ENCODE data around the gene SURF1. TPM values are rescaled to one million over a fixed set of nuclear protein-coding genes. Genes with fewer than 3 reads are reported as not detected.

SURF1 gene
- total RNA-seq, 1 experiment from 2014 or later: 45.6 TPM

DNA sequence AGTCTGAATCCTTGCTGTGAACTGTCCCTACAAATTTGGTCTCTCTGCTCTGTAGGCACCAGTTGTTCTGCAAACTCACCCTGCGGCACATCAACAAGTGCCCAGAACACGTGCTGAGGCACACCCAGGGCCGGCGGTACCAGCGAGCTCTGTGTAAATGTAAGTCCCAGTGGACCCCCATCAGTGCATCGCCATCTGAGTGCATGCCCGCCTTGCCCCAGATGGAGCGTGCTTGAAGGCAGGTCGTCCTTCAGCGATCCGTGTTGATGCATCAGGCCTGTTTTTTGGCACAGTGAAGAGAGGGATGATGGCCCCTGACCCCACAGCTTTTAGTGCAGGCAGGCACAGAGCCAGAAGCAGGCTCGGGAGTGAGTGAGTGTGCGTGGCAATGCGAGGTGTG, 1.4 kb upstream of the SURF1 start:
- no peak for DNase-seq (ENCODE audit: low read depth, low spot score)
- ATAC-seq: no peak
- intact Hi-C loops (cut with micrococcal nuclease; ENCODE audit: unreplicated experiment) (loop anchor here (10.0 kb wide), 1 partner anchor 127 kb away; no protein-coding TSS in a partner anchor), in situ Hi-C loops (cut with HindIII; ENCODE audit: low pct_unique_long_range_greater_than_20kb, low sequenced_read_pairs) (no loop called here)
- peak overlapping the region in 1 of 2 experiments; percentile 78; a peak in 3 of 4 replicates for H3K4me3 ChIP-seq (ENCODE audit: low read depth in 2 of 2, low read length in 2 of 2)
- POLR2A ChIA-PET: no interaction called here
- BruUV-seq (replicated peaks): no TSS peak
- H3K27ac ChIP-seq (ENCODE audit: low read length): no peak overlapping the region; the same call in 1 of the 2 replicates
- H3K36me3 ChIP-seq (ENCODE audit: control insufficient read depth, insufficient read depth, low read length): peaks cover 4% of the 10 kb centered on the region; the same call in 1 of the 2 replicates
- CTCF ChIA-PET: no interaction called here
- H3K27me3 ChIP-seq (ENCODE audit: control insufficient read depth, insufficient read depth, low read length): no peaks in the 10 kb centered on the region
- peaks cover 8% of the 10 kb centered on the region; the same call in 1 of the 2 replicates for H3K4me1 ChIP-seq (ENCODE audit: control insufficient read depth, insufficient read depth, low read length)
- TF ChIP-seq SIN3A (IDR thresholded peaks at IDR 0.05; ENCODE audit: borderline replicate concordance, insufficient read depth, low read depth, low read length): no peak
- TF ChIP-seq, protein P1, sequence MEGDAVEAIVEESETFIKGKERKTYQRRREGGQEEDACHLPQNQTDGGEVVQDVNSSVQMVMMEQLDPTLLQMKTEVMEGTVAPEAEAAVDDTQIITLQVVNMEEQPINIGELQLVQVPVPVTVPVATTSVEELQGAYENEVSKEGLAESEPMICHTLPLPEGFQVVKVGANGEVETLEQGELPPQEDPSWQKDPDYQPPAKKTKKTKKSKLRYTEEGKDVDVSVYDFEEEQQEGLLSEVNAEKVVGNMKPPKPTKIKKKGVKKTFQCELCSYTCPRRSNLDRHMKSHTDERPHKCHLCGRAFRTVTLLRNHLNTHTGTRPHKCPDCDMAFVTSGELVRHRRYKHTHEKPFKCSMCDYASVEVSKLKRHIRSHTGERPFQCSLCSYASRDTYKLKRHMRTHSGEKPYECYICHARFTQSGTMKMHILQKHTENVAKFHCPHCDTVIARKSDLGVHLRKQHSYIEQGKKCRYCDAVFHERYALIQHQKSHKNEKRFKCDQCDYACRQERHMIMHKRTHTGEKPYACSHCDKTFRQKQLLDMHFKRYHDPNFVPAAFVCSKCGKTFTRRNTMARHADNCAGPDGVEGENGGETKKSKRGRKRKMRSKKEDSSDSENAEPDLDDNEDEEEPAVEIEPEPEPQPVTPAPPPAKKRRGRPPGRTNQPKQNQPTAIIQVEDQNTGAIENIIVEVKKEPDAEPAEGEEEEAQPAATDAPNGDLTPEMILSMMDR (IDR thresholded peaks at IDR 0.05): no peak
- TF ChIP-seq POLR2AphosphoS5 (IDR thresholded peaks at IDR 0.05; ENCODE audit: low read depth, low read length): no peak
- TF ChIP-seq, protein P2, sequence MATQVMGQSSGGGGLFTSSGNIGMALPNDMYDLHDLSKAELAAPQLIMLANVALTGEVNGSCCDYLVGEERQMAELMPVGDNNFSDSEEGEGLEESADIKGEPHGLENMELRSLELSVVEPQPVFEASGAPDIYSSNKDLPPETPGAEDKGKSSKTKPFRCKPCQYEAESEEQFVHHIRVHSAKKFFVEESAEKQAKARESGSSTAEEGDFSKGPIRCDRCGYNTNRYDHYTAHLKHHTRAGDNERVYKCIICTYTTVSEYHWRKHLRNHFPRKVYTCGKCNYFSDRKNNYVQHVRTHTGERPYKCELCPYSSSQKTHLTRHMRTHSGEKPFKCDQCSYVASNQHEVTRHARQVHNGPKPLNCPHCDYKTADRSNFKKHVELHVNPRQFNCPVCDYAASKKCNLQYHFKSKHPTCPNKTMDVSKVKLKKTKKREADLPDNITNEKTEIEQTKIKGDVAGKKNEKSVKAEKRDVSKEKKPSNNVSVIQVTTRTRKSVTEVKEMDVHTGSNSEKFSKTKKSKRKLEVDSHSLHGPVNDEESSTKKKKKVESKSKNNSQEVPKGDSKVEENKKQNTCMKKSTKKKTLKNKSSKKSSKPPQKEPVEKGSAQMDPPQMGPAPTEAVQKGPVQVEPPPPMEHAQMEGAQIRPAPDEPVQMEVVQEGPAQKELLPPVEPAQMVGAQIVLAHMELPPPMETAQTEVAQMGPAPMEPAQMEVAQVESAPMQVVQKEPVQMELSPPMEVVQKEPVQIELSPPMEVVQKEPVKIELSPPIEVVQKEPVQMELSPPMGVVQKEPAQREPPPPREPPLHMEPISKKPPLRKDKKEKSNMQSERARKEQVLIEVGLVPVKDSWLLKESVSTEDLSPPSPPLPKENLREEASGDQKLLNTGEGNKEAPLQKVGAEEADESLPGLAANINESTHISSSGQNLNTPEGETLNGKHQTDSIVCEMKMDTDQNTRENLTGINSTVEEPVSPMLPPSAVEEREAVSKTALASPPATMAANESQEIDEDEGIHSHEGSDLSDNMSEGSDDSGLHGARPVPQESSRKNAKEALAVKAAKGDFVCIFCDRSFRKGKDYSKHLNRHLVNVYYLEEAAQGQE (IDR thresholded peaks at IDR 0.05; ENCODE audit: insufficient read depth in 1 of 2, low read depth in 2 of 2, low read length in 1 of 2): no peak
- TF ChIP-seq TCF7L2 (IDR thresholded peaks at IDR 0.05; ENCODE audit: low read depth, low read length): no peak
- H3K9me3 ChIP-seq (ENCODE audit: control insufficient read depth, insufficient read depth, low read depth, low read length): no peaks in the 10 kb centered on the region

DNA sequence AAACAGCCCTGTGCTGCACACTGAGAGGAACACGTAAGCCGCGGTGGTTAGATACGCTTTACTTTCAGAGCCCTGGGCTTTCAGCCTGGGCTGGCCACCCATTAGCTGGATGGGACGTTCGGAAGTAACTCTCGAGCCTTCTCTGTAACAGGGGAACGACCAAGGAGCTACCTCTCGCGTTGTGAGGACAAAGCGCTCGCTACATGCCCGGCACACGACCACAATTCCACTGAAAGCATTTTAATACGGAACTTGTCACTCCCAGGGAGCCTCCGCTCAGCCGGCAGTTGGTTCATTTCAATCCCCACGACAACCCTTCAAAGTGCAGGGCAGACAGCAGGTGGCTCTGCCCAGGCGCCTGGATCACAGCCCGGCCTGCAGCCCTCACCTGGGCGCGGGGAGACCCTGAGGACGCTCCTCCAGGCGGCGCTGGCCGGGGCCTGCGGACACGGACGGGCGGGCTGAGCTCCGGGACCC, 368 bp downstream of the SURF1 start:
- BruUV-seq (replicated peaks): TSS peak; percentile 68
- in situ Hi-C loops (cut with HindIII; ENCODE audit: low pct_unique_long_range_greater_than_20kb, low sequenced_read_pairs): no loop called here
- H3K36me3 ChIP-seq (ENCODE audit: control insufficient read depth, insufficient read depth, low read length): peaks cover 8% of the 10 kb centered on the region
- peak overlapping the region; percentile 90 for H3K27ac ChIP-seq (ENCODE audit: low read length)
- peak overlapping the region; percentile 59 to 78 for H3K4me3 ChIP-seq (ENCODE audit: low read depth in 2 of 2, low read length in 2 of 2)
- ChIA-PET CTCF (no interaction called here), POLR2A (interaction anchor here (0.5 to 0.6 kb wide), 4 partner anchors 15 to 189 kb away, joined by 3 to 5 read pairs (median 4); no protein-coding TSS in a partner anchor)
- peaks cover 10% of the 10 kb centered on the region; the same call in 1 of the 2 replicates for H3K4me1 ChIP-seq (ENCODE audit: control insufficient read depth, insufficient read depth, low read length)
- no peak for TF ChIP-seq SIN3A (IDR thresholded peaks at IDR 0.05; ENCODE audit: borderline replicate concordance, insufficient read depth, low read depth, low read length)
- no peak for TF ChIP-seq POLR2AphosphoS5 (IDR thresholded peaks at IDR 0.05; ENCODE audit: low read depth, low read length)
- TF ChIP-seq, protein P1 (IDR thresholded peaks at IDR 0.05): no peak
- TF ChIP-seq, protein P2 (IDR thresholded peaks at IDR 0.05; ENCODE audit: insufficient read depth in 1 of 2, low read depth in 2 of 2, low read length in 1 of 2): no peak
- TF ChIP-seq TCF7L2 (IDR thresholded peaks at IDR 0.05; ENCODE audit: low read depth, low read length): no peak
- DNase-seq (ENCODE audit: low read depth, low spot score) (no peak), ATAC-seq (peak; percentile 46)
- H3K9me3 ChIP-seq (ENCODE audit: control insufficient read depth, insufficient read depth, low read depth, low read length): no peaks in the 10 kb centered on the region
- intact Hi-C loops (cut with micrococcal nuclease; ENCODE audit: unreplicated experiment): loop anchor here (10.0 kb wide), 1 partner anchor 129 kb away; no protein-coding TSS in a partner anchor
- H3K27me3 ChIP-seq (ENCODE audit: control insufficient read depth, insufficient read depth, low read length): no peaks in the 10 kb centered on the region
